Ascending aorta (tissue), 2 donors: ENCODE results near the gene SOD2. TPM values are rescaled to one million over a fixed set of nuclear protein-coding genes. Genes with fewer than 3 reads are reported as not detected.

ENCODE experiments used
- DNase-seq, 2 donors: peaks; one replicate each; pipeline ENCODE4 v3.0.0-alpha.2; 2019; ENCODE audit warnings: low spot score in 2 of 2
- H3K27ac ChIP-seq, 2 donors: fragments of 200-600 bp; sonication (generic); one replicate each; pipeline ENCODE4 v1.5.1; 2016 to 2017; ENCODE audit warnings: mild to moderate bottlenecking in 1 of 2
- H3K27me3 ChIP-seq: fragments of 200-600 bp; sonication (generic); one replicate; pipeline ENCODE4 v1.5.1; 2017
- H3K36me3 ChIP-seq, 2 donors: fragments of 200-600 bp; sonication (generic); one replicate each; pipeline ENCODE4 v1.5.1; 2016
- H3K4me1 ChIP-seq, 2 donors: fragments of 200-600 bp; sonication (generic); one replicate each; pipeline ENCODE4 v1.5.1; 2016 to 2017; ENCODE audit warnings: mild to moderate bottlenecking in 1 of 2
- H3K4me3 ChIP-seq, 2 donors: fragments of 200-600 bp; sonication (generic); one replicate each; pipeline ENCODE4 v1.5.1; 2016 to 2017; ENCODE audit warnings: mild to moderate bottlenecking in 1 of 2
- H3K9me3 ChIP-seq, 2 donors: fragments of 200-600 bp; sonication (generic); one replicate each; pipeline ENCODE4 v1.5.1; 2016
- CTCF ChIP-seq, 3 experiments: fragments of 200-600 bp in 2 of 3; fragments of 450-650 bp in 1 of 3; sonication (generic) in 2 of 3; IDR thresholded peaks; one replicate each; pipeline ENCODE4 v1.5.1; 2016 to 2019; ENCODE audit warnings: antibody characterized with exemption in 3 of 3, mild to moderate bottlenecking in 1 of 3, moderate library complexity in 1 of 3
- intact Hi-C: fragments of 100-400 bp; cut with DNase I; formaldehyde crosslinking; loops from one replicate; pipeline ENCODE4 v1.15.1; 2023
- total RNA-seq: library from RNA; depleted of rRNA; stranded (reverse); fragments of >200 nt; gene quantifications from one replicate; pipeline ENCODE4 v1.1.0, GENCODE V29; 2016

Gene SOD2
- total RNA-seq, 1 donor from 2014 or later, result 205 TPM

- intact Hi-C loops, result no loop called here
- Histone ChIP-seq H3K27ac (peak overlapping the region; percentile 11 to 98), H3K4me3 (peak overlapping the region; percentile 95 to 100), H3K27me3 (no peaks in the 10 kb centered on the region), H3K9me3 (no peaks in the 10 kb centered on the region), H3K4me1 (peaks cover 6 to 31% of the 10 kb centered on the region in 2 donors), H3K36me3 (no peaks in the 10 kb centered on the region)
- TF ChIP-seq CTCF (IDR thresholded peaks at IDR 0.05), result no peak
- no peak for DNase-seq
These were observed 37.3 kb upstream of the SOD2 start for GRCh38 chr6:159730332-159730676.

- no peaks in the 10 kb centered on the region for H3K9me3 ChIP-seq
- no peaks in the 10 kb centered on the region for H3K36me3 ChIP-seq
- DNase-seq, result no peak
- intact Hi-C loops, result loop anchor here (10.0 kb wide), 1 partner anchor 1085 kb away; the partner anchor contains the start of gene DYNLT1
- TF ChIP-seq CTCF (IDR thresholded peaks at IDR 0.05), result no peak
- H3K27ac ChIP-seq, result peak overlapping the region; percentile 11 to 98
- peak overlapping the region; percentile 95 to 100 for H3K4me3 ChIP-seq
- H3K4me1 ChIP-seq, result peaks cover 6 to 31% of the 10 kb centered on the region in 2 donors
- H3K27me3 ChIP-seq, result no peaks in the 10 kb centered on the region
These were observed 36.7 kb upstream of the SOD2 start for GRCh38 chr6:159729598-159730331.

GRCh38 chr6:159728531-159728964 lies 35.5 kb upstream of the SOD2 start:
- DNase-seq, result no peak
- TF ChIP-seq CTCF (IDR thresholded peaks at IDR 0.05), result no peak
- intact Hi-C loops, result loop anchor here (10.0 kb wide), 1 partner anchor 1084 kb away; the partner anchor contains the start of gene DYNLT1
- H3K4me1 ChIP-seq, result peaks cover 6 to 28% of the 10 kb centered on the region in 2 donors
- no peaks in the 10 kb centered on the region for H3K27me3 ChIP-seq
- H3K27ac ChIP-seq, result peak overlapping the region; percentile 98 to 100
- no peaks in the 10 kb centered on the region for H3K9me3 ChIP-seq
- H3K4me3 ChIP-seq, result peak overlapping the region; percentile 95 to 100
- H3K36me3 ChIP-seq, result no peaks in the 10 kb centered on the region

GRCh38 chr6:159727717-159728445 lies 34.8 kb upstream of the SOD2 start:
- no peaks in the 10 kb centered on the region for H3K36me3 ChIP-seq
- peak overlapping the region; percentile 95 to 100 for H3K4me3 ChIP-seq
- no peak for TF ChIP-seq CTCF (IDR thresholded peaks at IDR 0.05)
- no peaks in the 10 kb centered on the region for H3K9me3 ChIP-seq
- H3K27me3 ChIP-seq, result no peaks in the 10 kb centered on the region
- H3K27ac ChIP-seq, result peak overlapping the region; percentile 98 to 100
- intact Hi-C loops, result loop anchor here (1.0 to 10.0 kb wide), 5 partner anchors 27 to 1083 kb away; partner anchors contain the start of genes ACAT2, DYNLT1 and TCP1
- H3K4me1 ChIP-seq, result peaks cover 6 to 28% of the 10 kb centered on the region in 2 donors
- no peak for DNase-seq

DNA sequence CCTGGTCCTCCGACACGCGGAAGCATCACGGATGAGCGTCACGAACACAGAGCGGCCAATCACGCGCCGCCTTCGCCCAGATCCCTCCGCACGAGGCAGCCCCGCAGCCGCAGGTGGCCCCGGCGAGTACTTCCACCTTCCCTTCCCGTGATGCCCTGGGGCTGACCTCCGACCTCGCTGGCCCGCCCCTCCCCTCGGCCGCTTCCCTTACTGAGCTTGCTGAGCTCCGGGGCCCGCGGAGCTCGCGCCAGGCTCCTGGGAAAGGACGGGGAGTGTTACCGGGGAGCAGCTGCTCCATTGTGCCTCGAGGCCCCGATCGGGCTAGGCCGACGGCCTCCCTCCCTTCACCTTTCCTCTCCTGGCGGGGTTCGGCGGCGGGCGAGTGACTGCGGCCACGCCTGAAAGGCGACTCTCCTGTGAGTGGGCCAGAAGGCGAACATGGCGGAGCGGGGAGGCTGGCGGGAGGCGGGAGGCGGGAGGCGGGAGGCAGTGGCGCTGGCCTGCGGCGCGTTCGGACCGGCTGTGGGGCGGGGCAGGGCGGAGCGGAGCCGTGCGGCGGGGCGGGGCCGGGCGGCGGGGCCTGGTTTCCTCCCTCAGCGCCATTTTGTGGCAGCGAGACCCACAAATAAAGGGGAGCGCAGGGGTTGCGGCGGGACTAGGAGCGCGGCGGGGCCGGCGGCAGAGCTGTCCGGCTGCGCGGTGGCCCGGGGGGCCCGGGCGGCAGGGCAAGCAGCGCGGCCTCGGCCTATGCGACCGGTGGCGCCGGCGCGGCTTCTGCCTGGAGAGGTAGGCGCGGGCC lies 34.1 kb upstream of the SOD2 start, which contains the start of gene WTAP:
WTAP (plus strand) TSS at position 589 of the 799 bp plus-strand sequence. CDS start 8,760 bp downstream, outside the sequence.
- no peaks in the 10 kb centered on the region for H3K9me3 ChIP-seq
- DNase-seq, result peak; percentile 87 to 97
- intact Hi-C loops, result loop anchor here (1.0 to 10.0 kb wide), 6 partner anchors 11 to 1082 kb away; partner anchors contain the start of genes ACAT2, DYNLT1 and TCP1
- H3K27ac ChIP-seq, result peak within 1 kb of the TSS; percentile 98 to 100
- no peaks in the 10 kb centered on the region for H3K27me3 ChIP-seq
- peak within 1 kb of the TSS; percentile 95 to 100 for H3K4me3 ChIP-seq
- TF ChIP-seq CTCF (IDR thresholded peaks at IDR 0.05), result no peak
- H3K36me3 ChIP-seq, result no peaks in the 10 kb centered on the region
- peaks cover 6 to 25% of the 10 kb centered on the region in 2 donors for H3K4me1 ChIP-seq
